ENCODE data around the gene SV2C.

SV2C gene

DNA sequence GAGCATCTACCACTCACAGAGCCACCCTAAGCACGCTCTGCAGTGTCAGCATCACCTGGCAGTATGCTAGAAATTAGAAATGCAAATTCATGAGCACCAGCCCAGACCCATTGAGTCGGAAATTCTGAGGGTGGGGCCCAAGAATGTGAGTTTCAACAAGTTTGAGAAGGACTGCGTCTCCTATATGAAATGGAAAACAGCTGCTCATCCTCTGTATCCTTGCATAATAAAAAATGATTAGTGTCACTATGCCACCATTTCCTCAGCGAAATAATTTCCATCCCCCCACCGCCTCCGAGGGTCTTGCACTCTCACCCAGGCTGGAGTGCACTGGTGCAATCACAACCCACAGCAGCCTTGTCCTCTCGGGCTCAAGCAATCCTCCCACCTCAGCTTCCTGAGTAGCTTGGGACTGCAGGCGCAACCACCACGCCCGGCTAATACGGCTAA lies 318.6 kb downstream of the SV2C start:
- H3K4me1 ChIP-seq = peaks cover 0 to 22% (median 11%) of the 10 kb centered on the region in 4 donors

DNA sequence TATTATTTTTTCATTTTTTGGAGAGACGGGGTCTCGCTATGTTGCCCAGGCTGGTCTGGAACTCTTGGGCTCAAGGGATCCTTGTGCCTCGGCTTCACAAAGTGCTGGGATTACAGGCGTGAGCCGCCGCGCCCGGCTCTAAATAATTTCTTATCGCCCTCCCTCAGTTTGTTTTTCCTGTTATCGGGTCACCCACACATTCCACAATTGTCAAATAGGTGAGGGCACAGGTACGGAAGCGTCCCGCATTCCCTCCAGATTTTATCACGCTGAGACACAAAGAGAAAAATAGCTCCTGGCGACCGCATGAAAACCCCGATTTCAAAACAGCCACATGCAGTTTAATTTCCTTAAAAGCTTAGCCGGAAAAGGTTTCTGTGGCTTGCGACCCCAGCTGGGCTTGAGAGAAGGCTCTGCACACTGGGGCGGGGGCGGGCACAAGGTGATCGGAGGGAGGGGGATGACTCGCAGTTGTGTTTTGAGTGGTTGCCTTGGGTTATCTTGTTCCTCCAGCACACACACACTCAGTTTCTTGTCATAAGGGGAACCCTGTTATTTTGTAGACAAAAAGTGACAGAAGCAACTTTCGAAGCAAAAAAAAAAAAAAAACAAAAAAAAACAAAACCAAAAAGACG lies 319.2 kb downstream of the SV2C start:
- TF ChIP-seq, protein P1, sequence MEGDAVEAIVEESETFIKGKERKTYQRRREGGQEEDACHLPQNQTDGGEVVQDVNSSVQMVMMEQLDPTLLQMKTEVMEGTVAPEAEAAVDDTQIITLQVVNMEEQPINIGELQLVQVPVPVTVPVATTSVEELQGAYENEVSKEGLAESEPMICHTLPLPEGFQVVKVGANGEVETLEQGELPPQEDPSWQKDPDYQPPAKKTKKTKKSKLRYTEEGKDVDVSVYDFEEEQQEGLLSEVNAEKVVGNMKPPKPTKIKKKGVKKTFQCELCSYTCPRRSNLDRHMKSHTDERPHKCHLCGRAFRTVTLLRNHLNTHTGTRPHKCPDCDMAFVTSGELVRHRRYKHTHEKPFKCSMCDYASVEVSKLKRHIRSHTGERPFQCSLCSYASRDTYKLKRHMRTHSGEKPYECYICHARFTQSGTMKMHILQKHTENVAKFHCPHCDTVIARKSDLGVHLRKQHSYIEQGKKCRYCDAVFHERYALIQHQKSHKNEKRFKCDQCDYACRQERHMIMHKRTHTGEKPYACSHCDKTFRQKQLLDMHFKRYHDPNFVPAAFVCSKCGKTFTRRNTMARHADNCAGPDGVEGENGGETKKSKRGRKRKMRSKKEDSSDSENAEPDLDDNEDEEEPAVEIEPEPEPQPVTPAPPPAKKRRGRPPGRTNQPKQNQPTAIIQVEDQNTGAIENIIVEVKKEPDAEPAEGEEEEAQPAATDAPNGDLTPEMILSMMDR (IDR thresholded peaks at IDR 0.05) = no peak
- Histone ChIP-seq H3K4me1 (peaks cover 0 to 22% (median 11%) of the 10 kb centered on the region in 4 donors), H3K36me3 (no peaks in the 10 kb centered on the region), H3K4me3 (peak overlapping the region; percentile 49 to 63), H3K27ac (no peak overlapping the region), H3K9me3 (no peaks in the 10 kb centered on the region), H3K27me3 (peaks cover 0 to 34% of the 10 kb centered on the region in 2 donors)
- DNase-seq = peak in 1 of 2 donors; percentile 36
- intact Hi-C loops (cut with DNase I; ENCODE audit: low total_unique reads) = no loop called here

More for the DNA sequence above, 318.6 kb downstream of the SV2C start:
- TF ChIP-seq, protein P1 (IDR thresholded peaks at IDR 0.05) = no peak
- no peaks in the 10 kb centered on the region for H3K36me3 ChIP-seq
- H3K9me3 ChIP-seq = no peaks in the 10 kb centered on the region
- peak overlapping the region; percentile 49 to 63 for H3K4me3 ChIP-seq
- no peak for DNase-seq
- peaks cover 0 to 34% of the 10 kb centered on the region in 2 donors for H3K27me3 ChIP-seq
- intact Hi-C loops (cut with DNase I; ENCODE audit: low total_unique reads) = no loop called here
- no peak overlapping the region for H3K27ac ChIP-seq

DNA sequence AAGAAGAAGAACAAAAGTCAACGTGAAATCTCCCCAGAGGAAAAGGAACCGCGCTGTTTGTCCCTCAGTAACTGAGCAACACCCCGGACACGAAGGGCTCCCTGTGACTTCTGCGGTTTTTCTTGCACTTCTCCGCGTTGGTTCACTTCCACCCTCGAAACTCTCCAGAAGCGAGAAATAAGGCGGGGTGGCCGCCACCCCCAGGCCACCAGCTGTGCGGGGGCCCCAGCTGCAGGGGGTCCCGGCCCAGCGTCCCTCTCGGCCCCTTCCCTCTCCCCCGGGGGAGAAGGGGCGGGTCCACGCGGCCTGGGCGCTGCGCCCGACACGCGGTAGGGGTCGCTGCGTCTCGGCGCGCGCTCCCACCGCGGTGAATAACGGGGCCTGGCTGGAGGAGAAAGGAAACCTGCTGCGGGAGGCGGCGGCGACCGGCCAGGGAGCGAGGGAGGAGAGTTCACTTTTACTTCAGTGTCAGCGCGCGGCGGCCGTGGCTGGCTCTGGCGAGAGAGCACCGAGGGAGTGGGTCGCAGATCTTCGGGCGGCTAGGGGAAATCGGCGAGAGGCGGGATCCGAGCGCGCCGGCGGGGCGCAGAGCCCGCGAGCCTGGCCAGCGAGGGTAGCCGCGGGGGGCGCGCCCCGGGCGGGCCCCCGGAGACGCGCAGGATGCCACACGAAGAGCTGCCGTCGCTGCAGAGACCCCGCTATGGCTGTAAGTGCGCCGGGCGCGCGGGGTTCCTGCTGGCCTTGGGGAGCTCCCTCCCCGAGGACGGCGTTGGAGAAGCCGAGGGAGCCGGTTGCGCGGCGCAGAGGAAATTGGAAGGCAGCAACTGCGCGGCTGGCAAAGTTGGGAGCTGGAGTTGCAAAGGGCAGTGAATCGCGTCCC lies 319.9 kb downstream of the SV2C start, which contains the start of gene IQGAP2:
Gene IQGAP2, plus strand, starts transcription at position 400 of the 880 bp plus-strand sequence. Its CDS starts 261 bp downstream, at position 661.
- Histone ChIP-seq H3K27ac (no peak within 1 kb of the TSS), H3K4me1 (peaks cover 0 to 22% (median 11%) of the 10 kb centered on the region in 4 donors), H3K27me3 (peaks cover 0 to 34% of the 10 kb centered on the region in 2 donors), H3K4me3 (peak within 1 kb of the TSS; percentile 49 to 63), H3K9me3 (no peaks in the 10 kb centered on the region), H3K36me3 (no peaks in the 10 kb centered on the region)
- peak; percentile 53 to 77 for DNase-seq
- TF ChIP-seq, protein P1 (IDR thresholded peaks at IDR 0.05) = peak; percentile 24 to 33
- intact Hi-C loops (cut with DNase I; ENCODE audit: low total_unique reads) = no loop called here
